ENCODE data around the gene NIBAN1. TPM values are rescaled to one million over a fixed set of nuclear protein-coding genes. Genes with fewer than 3 reads are reported as not detected.

The NIBAN1 gene
- total and polyA plus RNA-seq, 9 of the 15 experiments (the other 6 are each of a cell fraction or from before 2014, with no cell fraction given): 1.5 to 26.6 (median 16.2) TPM

DNA sequence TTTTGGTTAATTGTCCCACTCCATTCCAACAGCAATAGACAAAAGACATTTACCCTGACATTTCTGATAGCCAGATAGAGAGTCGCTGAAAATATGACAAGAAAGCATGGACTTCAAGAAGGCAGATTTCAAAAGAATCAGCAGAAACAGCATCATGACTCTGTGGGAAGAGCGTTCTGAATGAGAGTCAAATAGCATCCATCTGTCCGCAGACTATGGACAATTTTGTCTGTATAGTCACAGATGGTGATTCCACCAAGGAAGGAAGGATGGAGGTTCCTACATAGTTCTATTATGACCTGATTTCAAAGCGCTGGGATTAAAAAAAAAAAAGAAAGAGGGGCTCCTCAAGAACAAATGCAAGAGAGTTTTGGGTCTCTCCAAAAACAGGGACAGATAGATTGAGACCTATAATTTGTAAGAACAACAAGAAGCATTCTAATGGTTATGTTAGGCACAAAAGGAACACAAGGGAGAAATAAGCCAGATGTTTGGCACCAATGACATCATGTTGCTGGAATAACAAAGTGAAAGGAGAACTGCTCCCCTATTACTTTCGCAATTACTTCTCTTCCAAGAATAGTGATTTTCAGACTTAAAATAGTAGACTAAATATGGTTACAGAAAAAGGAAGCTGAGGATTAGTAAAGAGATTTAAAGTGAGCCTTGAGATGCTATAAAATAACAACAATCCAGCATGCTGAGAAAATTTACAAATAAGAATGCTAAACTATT, 28.5 kb downstream of the NIBAN1 start:
- no peak overlapping the region for H2AFZ ChIP-seq (ENCODE audit: low read depth, low read length)
- peaks cover 2% of the 10 kb centered on the region; the same call in 1 of the 3 replicates for H3K79me2 ChIP-seq (ENCODE audit: control insufficient read depth, insufficient read depth, low read length)
- ChIA-PET POLR2A (no interaction called here), CTCF (ENCODE audit: low intra/inter-chr PET ratio) (no interaction called here)
- TF ChIP-seq CEBPG (CRISPR knock-in tag; IDR thresholded peaks at IDR 0.05) (no peak), CEBPG (tag; conservative IDR thresholded peaks at IDR 0.05 in 1 of 2, IDR thresholded peaks at IDR 0.05 in 1 of 2) (peak in 1 of 2 experiments; percentile 27; a peak in 1 of 4 replicates), ZNF584 (CRISPR knock-in tag; IDR thresholded peaks at IDR 0.05; ENCODE audit: low read depth) (no peak), ATF7 (IDR thresholded peaks at IDR 0.05) (0 out of 2 replicates have a peak, but pooled peaks have one; percentile 19), CEBPB (tag; IDR thresholded peaks at IDR 0.05) (peak; percentile 71; the same call in 1 of the 2 replicates)
- DNase-seq (ENCODE audit: extremely low read depth in 1 of 4, low spot score in 3 of 4) (no peak), ATAC-seq (no peak), FAIRE-seq (no peak)
- H3K9me3 ChIP-seq (replicated peaks; ENCODE audit: control insufficient read depth, insufficient read depth, low read depth, low read length): no peaks in the 10 kb centered on the region
- 51% methylated on average over 5 of the region's 5 CpGs for WGBS (ENCODE audit: insufficient coverage, low coverage, missing lambda C conversion rate)
- H3K4me1 ChIP-seq (replicated peaks in 1 of 2; ENCODE audit: control insufficient read depth in 2 of 2, insufficient read depth in 2 of 2, low read length in 2 of 2): peaks cover 0 to 3% of the 10 kb centered on the region in 2 experiments; a peak in 2 of 5 replicates
- H3K4me3 ChIP-seq: no peak overlapping the region
- peaks cover 9% of the 10 kb centered on the region; the same call in 1 of the 2 replicates for H4K20me1 ChIP-seq (replicated peaks; ENCODE audit: control insufficient read depth, insufficient read depth, low read length)
- no peaks in the 10 kb centered on the region for H3K27me3 ChIP-seq (ENCODE audit: control insufficient read depth in 2 of 2, insufficient read depth in 2 of 2, low read length in 2 of 2)
- no peaks in the 10 kb centered on the region for H3K36me3 ChIP-seq (ENCODE audit: control insufficient read depth, insufficient read depth, low read length)
- no peak overlapping the region for H3K9ac ChIP-seq (ENCODE audit: insufficient read depth in 1 of 2, low read depth in 2 of 2, low read length in 2 of 2)
- in situ Hi-C loops (cut with MboI) (no loop called here), intact Hi-C loops (cut with micrococcal nuclease) (no loop called here)
- H3K27ac ChIP-seq (ENCODE audit: extremely low read depth, low read depth, low read length): no peak overlapping the region
- no TSS peak for BruUV-seq (replicated peaks)
- H3K4me2 ChIP-seq (ENCODE audit: insufficient read depth, low read length): no peak overlapping the region
- H3K9me1 ChIP-seq (ENCODE audit: control insufficient read depth, insufficient read depth, low read length): no peaks in the 10 kb centered on the region

DNA sequence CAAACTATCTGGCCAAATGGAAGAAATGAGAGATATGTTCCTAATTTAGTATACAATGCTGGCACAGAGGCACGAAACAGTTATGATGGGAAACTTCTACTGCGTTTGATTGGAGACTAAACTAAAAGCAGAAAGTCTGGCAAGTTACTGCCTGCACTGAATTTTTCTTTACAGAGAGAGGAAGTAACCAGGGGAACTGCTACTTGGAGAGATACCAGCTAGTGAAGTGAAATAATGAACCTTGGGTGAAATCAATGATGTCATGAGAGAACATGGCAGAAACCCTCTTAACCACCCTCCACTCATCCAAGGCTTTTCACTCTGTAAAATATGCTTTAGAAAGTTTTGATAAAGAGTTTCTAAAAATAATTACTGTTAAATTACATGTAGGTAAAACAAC, 29.3 kb downstream of the NIBAN1 start:
- no TSS peak for BruUV-seq (replicated peaks)
- Histone ChIP-seq H3K9me1 (ENCODE audit: control insufficient read depth, insufficient read depth, low read length) (no peaks in the 10 kb centered on the region), H3K4me2 (ENCODE audit: insufficient read depth, low read length) (no peak overlapping the region), H2AFZ (ENCODE audit: low read depth, low read length) (no peak overlapping the region), H3K4me3 (no peak overlapping the region), H3K36me3 (ENCODE audit: control insufficient read depth, insufficient read depth, low read length) (no peaks in the 10 kb centered on the region), H3K9ac (ENCODE audit: insufficient read depth in 1 of 2, low read depth in 2 of 2, low read length in 2 of 2) (no peak overlapping the region), H3K79me2 (ENCODE audit: control insufficient read depth, insufficient read depth, low read length) (peaks cover 2% of the 10 kb centered on the region; the same call in 1 of the 3 replicates), H4K20me1 (replicated peaks; ENCODE audit: control insufficient read depth, insufficient read depth, low read length) (peaks cover 11% of the 10 kb centered on the region), H3K4me1 (replicated peaks in 1 of 2; ENCODE audit: control insufficient read depth in 2 of 2, insufficient read depth in 2 of 2, low read length in 2 of 2) (peaks cover 0 to 3% of the 10 kb centered on the region in 2 experiments; a peak in 2 of 5 replicates), H3K27ac (ENCODE audit: extremely low read depth, low read depth, low read length) (no peak overlapping the region), H3K9me3 (replicated peaks; ENCODE audit: control insufficient read depth, insufficient read depth, low read depth, low read length) (no peaks in the 10 kb centered on the region), H3K27me3 (ENCODE audit: control insufficient read depth in 2 of 2, insufficient read depth in 2 of 2, low read length in 2 of 2) (no peaks in the 10 kb centered on the region)
- DNase-seq (ENCODE audit: extremely low read depth in 1 of 4, low spot score in 3 of 4) (no peak), ATAC-seq (no peak), FAIRE-seq (no peak)
- CTCF ChIA-PET (ENCODE audit: low intra/inter-chr PET ratio): no interaction called here
- POLR2A ChIA-PET: no interaction called here
- intact Hi-C loops (cut with micrococcal nuclease) (no loop called here), in situ Hi-C loops (cut with MboI) (no loop called here)
- 70% methylated on average over 2 of the region's 2 CpGs for WGBS (ENCODE audit: insufficient coverage, low coverage, missing lambda C conversion rate)
- TF ChIP-seq MYC (IDR thresholded peaks at IDR 0.05; ENCODE audit: low read depth, low read length) (no peak), MYC (CRISPR knock-in tag; IDR thresholded peaks at IDR 0.05; ENCODE audit: borderline replicate concordance, low read depth) (no peak), SPI1 (IDR thresholded peaks at IDR 0.05; ENCODE audit: borderline replicate concordance, low read depth, low read length) (peak; percentile 41; the same call in 1 of the 2 replicates)

All from K562 (cell line).